ENCODE data around the gene PLA2G4E. TPM values are rescaled to one million over a fixed set of nuclear protein-coding genes. Genes with fewer than 3 reads are reported as not detected.
A peak's percentile ranks its signal among the peaks of the same experiment; 100 is the strongest.

PLA2G4E gene
- polyA plus RNA-seq, 4 donors: 0.13 to 0.80 TPM; not detected in 2

GRCh38 chr15:42057799-42058646, 37.2 kb upstream of the PLA2G4E start:
- Histone ChIP-seq H3K4me3 (ENCODE audit: low read depth in 1 of 3, low read length in 3 of 3) (no peak overlapping the region), H3K4me1 (ENCODE audit: control insufficient read depth in 3 of 3, insufficient read depth in 2 of 3, low read depth in 1 of 3, low read length in 2 of 3) (peaks cover 0 to 15% (median 0%) of the 10 kb centered on the region in 3 donors), H3K27me3 (ENCODE audit: control insufficient read depth in 3 of 3, insufficient read depth in 3 of 3, low read length in 3 of 3) (no peaks in the 10 kb centered on the region), H3K9me3 (ENCODE audit: control insufficient read depth in 2 of 2, insufficient read depth in 1 of 2, low read depth in 1 of 2, low read length in 1 of 2) (no peaks in the 10 kb centered on the region), H3K36me3 (ENCODE audit: control insufficient read depth in 3 of 3, insufficient read depth in 2 of 3, low read depth in 1 of 3, low read length in 3 of 3) (no peaks in the 10 kb centered on the region), H3K27ac (ENCODE audit: low read depth in 1 of 3, low read length in 2 of 3) (peak overlapping the region; percentile 62 to 85 (median 83))
- 56 to 73% (median 65%) methylated on average over 6 of the region's 6 CpGs for WGBS, 3 donors
- no peak for FAIRE-seq
- DNase-seq: peak in 1 of 2 donors; percentile 19

GRCh38 chr15:42056934-42057798, 36.3 kb upstream of the PLA2G4E start:
- peak; percentile 91 to 94 for DNase-seq
- Histone ChIP-seq H3K36me3 (ENCODE audit: control insufficient read depth in 3 of 3, insufficient read depth in 2 of 3, low read depth in 1 of 3, low read length in 3 of 3) (no peaks in the 10 kb centered on the region), H3K27me3 (ENCODE audit: control insufficient read depth in 3 of 3, insufficient read depth in 3 of 3, low read length in 3 of 3) (no peaks in the 10 kb centered on the region), H3K4me3 (ENCODE audit: low read depth in 1 of 3, low read length in 3 of 3) (peak overlapping the region in 2 of 3 donors; percentile 13), H3K27ac (ENCODE audit: low read depth in 1 of 3, low read length in 2 of 3) (peak overlapping the region; percentile 62 to 85 (median 83)), H3K9me3 (ENCODE audit: control insufficient read depth in 2 of 2, insufficient read depth in 1 of 2, low read depth in 1 of 2, low read length in 1 of 2) (no peaks in the 10 kb centered on the region), H3K4me1 (ENCODE audit: control insufficient read depth in 3 of 3, insufficient read depth in 2 of 3, low read depth in 1 of 3, low read length in 2 of 3) (peaks cover 0 to 15% (median 0%) of the 10 kb centered on the region in 3 donors)
- no peak for FAIRE-seq
- WGBS, 3 donors: 5 to 14% (median 12%) methylated on average over 37 of the region's 37 CpGs

GRCh38 chr15:42053914-42054313, 33.1 kb upstream of the PLA2G4E start:
- no peaks in the 10 kb centered on the region for H3K36me3 ChIP-seq (ENCODE audit: control insufficient read depth in 3 of 3, insufficient read depth in 2 of 3, low read depth in 1 of 3, low read length in 3 of 3)
- H3K4me1 ChIP-seq (ENCODE audit: control insufficient read depth in 3 of 3, insufficient read depth in 2 of 3, low read depth in 1 of 3, low read length in 2 of 3): peaks cover 0 to 15% (median 0%) of the 10 kb centered on the region in 3 donors
- no peaks in the 10 kb centered on the region for H3K9me3 ChIP-seq (ENCODE audit: control insufficient read depth in 2 of 2, insufficient read depth in 1 of 2, low read depth in 1 of 2, low read length in 1 of 2)
- FAIRE-seq (no peak), DNase-seq (no peak)
- H3K27ac ChIP-seq (ENCODE audit: low read depth in 1 of 3, low read length in 2 of 3): no peak overlapping the region
- H3K27me3 ChIP-seq (ENCODE audit: control insufficient read depth in 3 of 3, insufficient read depth in 3 of 3, low read length in 3 of 3): no peaks in the 10 kb centered on the region
- 69 to 85% (median 85%) methylated on average over 2 of the region's 2 CpGs for WGBS, 3 donors
- no peak overlapping the region for H3K4me3 ChIP-seq (ENCODE audit: low read depth in 1 of 3, low read length in 3 of 3)

- H3K27me3 ChIP-seq (ENCODE audit: control insufficient read depth in 3 of 3, insufficient read depth in 3 of 3, low read length in 3 of 3): no peaks in the 10 kb centered on the region
- no peak overlapping the region for H3K4me3 ChIP-seq (ENCODE audit: low read depth in 1 of 3, low read length in 3 of 3)
- DNase-seq (no peak), FAIRE-seq (no peak)
- 78 to 86% (median 83%) methylated on average over 4 of the region's 4 CpGs for WGBS, 3 donors
- no peak overlapping the region for H3K27ac ChIP-seq (ENCODE audit: low read depth in 1 of 3, low read length in 2 of 3)
- no peaks in the 10 kb centered on the region for H3K36me3 ChIP-seq (ENCODE audit: control insufficient read depth in 3 of 3, insufficient read depth in 2 of 3, low read depth in 1 of 3, low read length in 3 of 3)
- H3K9me3 ChIP-seq (ENCODE audit: control insufficient read depth in 2 of 2, insufficient read depth in 1 of 2, low read depth in 1 of 2, low read length in 1 of 2): no peaks in the 10 kb centered on the region
- peaks cover 0 to 13% (median 0%) of the 10 kb centered on the region in 3 donors for H3K4me1 ChIP-seq (ENCODE audit: control insufficient read depth in 3 of 3, insufficient read depth in 2 of 3, low read depth in 1 of 3, low read length in 2 of 3)
Measured at GRCh38 chr15:42053010-42053409, 32.2 kb upstream of the PLA2G4E start.

- H3K4me3 ChIP-seq (ENCODE audit: low read depth in 1 of 3, low read length in 3 of 3): no peak overlapping the region
- H3K27me3 ChIP-seq (ENCODE audit: control insufficient read depth in 3 of 3, insufficient read depth in 3 of 3, low read length in 3 of 3): no peaks in the 10 kb centered on the region
- H3K4me1 ChIP-seq (ENCODE audit: control insufficient read depth in 3 of 3, insufficient read depth in 2 of 3, low read depth in 1 of 3, low read length in 2 of 3): no peaks in the 10 kb centered on the region
- FAIRE-seq: no peak
- H3K27ac ChIP-seq (ENCODE audit: low read depth in 1 of 3, low read length in 2 of 3): no peak overlapping the region
- no peaks in the 10 kb centered on the region for H3K36me3 ChIP-seq (ENCODE audit: control insufficient read depth in 3 of 3, insufficient read depth in 2 of 3, low read depth in 1 of 3, low read length in 3 of 3)
- no peaks in the 10 kb centered on the region for H3K9me3 ChIP-seq (ENCODE audit: control insufficient read depth in 2 of 2, insufficient read depth in 1 of 2, low read depth in 1 of 2, low read length in 1 of 2)
- 83 to 88% (median 84%) methylated on average over 10 of the region's 10 CpGs for WGBS, 3 donors
- DNase-seq: no peak
Measured at GRCh38 chr15:42050484-42051255, 29.8 kb upstream of the PLA2G4E start.

- no peak overlapping the region for H3K27ac ChIP-seq (ENCODE audit: low read depth in 1 of 3, low read length in 2 of 3)
- no peaks in the 10 kb centered on the region for H3K4me1 ChIP-seq (ENCODE audit: control insufficient read depth in 3 of 3, insufficient read depth in 2 of 3, low read depth in 1 of 3, low read length in 2 of 3)
- no peaks in the 10 kb centered on the region for H3K9me3 ChIP-seq (ENCODE audit: control insufficient read depth in 2 of 2, insufficient read depth in 1 of 2, low read depth in 1 of 2, low read length in 1 of 2)
- WGBS, 3 donors: 79 to 84% (median 84%) methylated on average over 8 of the region's 8 CpGs
- FAIRE-seq (no peak), DNase-seq (no peak)
- no peaks in the 10 kb centered on the region for H3K27me3 ChIP-seq (ENCODE audit: control insufficient read depth in 3 of 3, insufficient read depth in 3 of 3, low read length in 3 of 3)
- no peak overlapping the region for H3K4me3 ChIP-seq (ENCODE audit: low read depth in 1 of 3, low read length in 3 of 3)
- no peaks in the 10 kb centered on the region for H3K36me3 ChIP-seq (ENCODE audit: control insufficient read depth in 3 of 3, insufficient read depth in 2 of 3, low read depth in 1 of 3, low read length in 3 of 3)
Measured at GRCh38 chr15:42048821-42049200, 28.0 kb upstream of the PLA2G4E start.

GRCh38 chr15:42048080-42048820, 27.4 kb upstream of the PLA2G4E start:
- Histone ChIP-seq H3K27me3 (ENCODE audit: control insufficient read depth in 3 of 3, insufficient read depth in 3 of 3, low read length in 3 of 3) (no peaks in the 10 kb centered on the region), H3K27ac (ENCODE audit: low read depth in 1 of 3, low read length in 2 of 3) (no peak overlapping the region), H3K4me3 (ENCODE audit: low read depth in 1 of 3, low read length in 3 of 3) (no peak overlapping the region), H3K36me3 (ENCODE audit: control insufficient read depth in 3 of 3, insufficient read depth in 2 of 3, low read depth in 1 of 3, low read length in 3 of 3) (no peaks in the 10 kb centered on the region), H3K4me1 (ENCODE audit: control insufficient read depth in 3 of 3, insufficient read depth in 2 of 3, low read depth in 1 of 3, low read length in 2 of 3) (no peaks in the 10 kb centered on the region), H3K9me3 (ENCODE audit: control insufficient read depth in 2 of 2, insufficient read depth in 1 of 2, low read depth in 1 of 2, low read length in 1 of 2) (no peaks in the 10 kb centered on the region)
- DNase-seq: no peak
- WGBS, 3 donors: 91 to 95% (median 93%) methylated on average over 9 of the region's 9 CpGs
- no peak for FAIRE-seq
